Breast epithelium (tissue), 4 donors: ENCODE data around the gene ZNF341. TPM values are rescaled to one million over a fixed set of nuclear protein-coding genes. Genes with fewer than 3 reads are reported as not detected.

Experiments
- DNase-seq, 2 donors: peaks; one replicate each; pipeline ENCODE4 v3.0.0-alpha.2; 2019; ENCODE audit warnings: low spot score in 2 of 2
- H3K27ac ChIP-seq, 2 donors: fragments of 200-600 bp; sonication (generic) in 1 of 2; one replicate each; pipeline ENCODE4 v1.5.1; 2016 to 2019; ENCODE audit warnings: mild to moderate bottlenecking in 1 of 2
- H3K27me3 ChIP-seq, 2 donors: fragments of 200-600 bp; sonication (generic) in 1 of 2; one replicate each; pipeline versions ENCODE4 v1.5.1 to v1.6.0; 2017 to 2019; ENCODE audit warnings: control low read depth in 1 of 2, mild to moderate bottlenecking in 1 of 2
- H3K36me3 ChIP-seq: fragments of 200-600 bp; one replicate; pipeline ENCODE4 v1.5.1; 2019
- H3K4me1 ChIP-seq, 2 donors: fragments of 200-600 bp; sonication (generic); one replicate each; pipeline ENCODE4 v1.5.1; 2016 to 2019; ENCODE audit warnings: control low read depth in 1 of 2
- H3K4me3 ChIP-seq, 3 donors: fragments of 200-600 bp; sonication (generic); 1 replicate in 2 of 3; 2 replicates in 1 of 3; pipeline ENCODE4 v1.5.1; 2016 to 2019; ENCODE audit warnings: mild to moderate bottlenecking in 3 of 3, moderate library complexity in 2 of 3
- H3K9me3 ChIP-seq, 2 donors: fragments of 200-600 bp; sonication (generic) in 1 of 2; one replicate each; pipeline ENCODE4 v1.5.1; 2016 to 2019; ENCODE audit warnings: control low read depth in 1 of 2
- POLR2A ChIP-seq: fragments of 450-650 bp; IDR thresholded peaks from one replicate; pipeline ENCODE4 v1.6.1; 2016; ENCODE audit warnings: antibody characterized with exemption, mild to moderate bottlenecking, moderate library complexity
- POLR2AphosphoS5 ChIP-seq, 3 donors: sonication (generic); formaldehyde crosslinking; IDR thresholded peaks; one replicate each; pipeline ENCODE4 v1.6.1; 2017; ENCODE audit warnings: antibody characterized with exemption in 3 of 3
- intact Hi-C: fragments of 100-400 bp; cut with DNase I; formaldehyde crosslinking; loops from one replicate; pipeline ENCODE4 v1.15.1; 2023; ENCODE audit warnings: low total_unique reads
- total RNA-seq, 3 donors: library from RNA; depleted of rRNA; stranded (reverse); fragments of >200 nt; gene quantifications; one replicate each; pipeline ENCODE4 v1.1.0, GENCODE V29; 2016
- TF ChIP-seq, protein P1 (sequence below), 3 donors: fragments of 450-650 bp; IDR thresholded peaks; one replicate each; pipeline ENCODE4 v1.5.1; 2016 to 2017; ENCODE audit warnings: antibody characterized with exemption in 3 of 3, mild to moderate bottlenecking in 3 of 3, moderate library complexity in 3 of 3

ZNF341 gene
- total RNA-seq, 3 donors from 2014 or later = 1.8 to 3.3 (median 2.5) TPM

DNA sequence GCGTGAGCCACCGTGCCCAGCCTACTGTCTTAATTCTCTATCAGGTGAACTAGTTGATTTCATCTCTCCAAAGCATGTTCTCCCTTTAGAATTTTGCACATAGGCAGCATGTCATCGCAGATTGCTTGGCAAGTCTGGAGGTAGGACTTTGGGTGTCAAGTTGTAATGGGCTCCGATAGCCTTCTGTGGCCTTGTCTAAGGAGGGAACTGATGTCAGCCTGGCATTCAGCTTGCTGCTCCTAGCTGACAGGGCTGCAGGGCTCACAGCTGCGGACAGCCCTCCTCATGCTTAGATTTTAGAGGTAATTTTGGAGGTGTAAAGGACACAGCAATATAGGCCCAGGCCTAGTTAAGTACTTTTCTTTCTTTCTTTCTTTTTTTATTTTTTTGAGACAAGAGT is 90.6 kb downstream of the ZNF341 start:
- H3K9me3 ChIP-seq = no peaks in the 10 kb centered on the region
- DNase-seq = no peak
- no peaks in the 10 kb centered on the region for H3K36me3 ChIP-seq
- H3K27me3 ChIP-seq = no peaks in the 10 kb centered on the region
- TF ChIP-seq POLR2AphosphoS5 (IDR thresholded peaks at IDR 0.05) (no peak), POLR2A (no peak)
- TF ChIP-seq, protein P1, sequence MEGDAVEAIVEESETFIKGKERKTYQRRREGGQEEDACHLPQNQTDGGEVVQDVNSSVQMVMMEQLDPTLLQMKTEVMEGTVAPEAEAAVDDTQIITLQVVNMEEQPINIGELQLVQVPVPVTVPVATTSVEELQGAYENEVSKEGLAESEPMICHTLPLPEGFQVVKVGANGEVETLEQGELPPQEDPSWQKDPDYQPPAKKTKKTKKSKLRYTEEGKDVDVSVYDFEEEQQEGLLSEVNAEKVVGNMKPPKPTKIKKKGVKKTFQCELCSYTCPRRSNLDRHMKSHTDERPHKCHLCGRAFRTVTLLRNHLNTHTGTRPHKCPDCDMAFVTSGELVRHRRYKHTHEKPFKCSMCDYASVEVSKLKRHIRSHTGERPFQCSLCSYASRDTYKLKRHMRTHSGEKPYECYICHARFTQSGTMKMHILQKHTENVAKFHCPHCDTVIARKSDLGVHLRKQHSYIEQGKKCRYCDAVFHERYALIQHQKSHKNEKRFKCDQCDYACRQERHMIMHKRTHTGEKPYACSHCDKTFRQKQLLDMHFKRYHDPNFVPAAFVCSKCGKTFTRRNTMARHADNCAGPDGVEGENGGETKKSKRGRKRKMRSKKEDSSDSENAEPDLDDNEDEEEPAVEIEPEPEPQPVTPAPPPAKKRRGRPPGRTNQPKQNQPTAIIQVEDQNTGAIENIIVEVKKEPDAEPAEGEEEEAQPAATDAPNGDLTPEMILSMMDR (IDR thresholded peaks at IDR 0.05) = no peak
- no peak overlapping the region for H3K4me3 ChIP-seq
- intact Hi-C loops = no loop called here
- no peak overlapping the region for H3K27ac ChIP-seq
- no peaks in the 10 kb centered on the region for H3K4me1 ChIP-seq

DNA sequence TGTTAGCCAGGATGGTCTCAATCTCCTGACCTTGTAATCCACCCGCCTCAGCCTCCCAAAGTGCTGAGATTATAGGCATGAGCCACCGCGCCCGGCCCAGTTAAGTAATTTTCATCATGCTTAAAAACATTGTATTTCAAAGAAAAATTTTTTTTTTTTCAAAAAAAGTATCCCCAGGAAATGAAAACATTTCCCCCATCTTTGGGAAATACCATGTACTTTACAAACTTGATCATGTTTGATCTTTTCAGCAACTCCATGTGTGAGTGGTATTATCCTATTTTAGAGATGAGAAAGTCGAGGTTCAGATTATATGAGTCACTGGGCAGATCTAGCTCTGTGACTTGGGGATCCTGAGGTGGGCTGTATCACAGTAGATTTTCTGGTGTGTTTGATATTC is 91.2 kb downstream of the ZNF341 start:
- H3K36me3 ChIP-seq = no peaks in the 10 kb centered on the region
- no peaks in the 10 kb centered on the region for H3K27me3 ChIP-seq
- H3K9me3 ChIP-seq = no peaks in the 10 kb centered on the region
- H3K4me1 ChIP-seq = no peaks in the 10 kb centered on the region
- TF ChIP-seq, protein P1 (IDR thresholded peaks at IDR 0.05) = no peak
- TF ChIP-seq POLR2AphosphoS5 (IDR thresholded peaks at IDR 0.05) (no peak), POLR2A (no peak)
- no peak overlapping the region for H3K4me3 ChIP-seq
- H3K27ac ChIP-seq = no peak overlapping the region
- intact Hi-C loops = no loop called here
- no peak for DNase-seq

DNA sequence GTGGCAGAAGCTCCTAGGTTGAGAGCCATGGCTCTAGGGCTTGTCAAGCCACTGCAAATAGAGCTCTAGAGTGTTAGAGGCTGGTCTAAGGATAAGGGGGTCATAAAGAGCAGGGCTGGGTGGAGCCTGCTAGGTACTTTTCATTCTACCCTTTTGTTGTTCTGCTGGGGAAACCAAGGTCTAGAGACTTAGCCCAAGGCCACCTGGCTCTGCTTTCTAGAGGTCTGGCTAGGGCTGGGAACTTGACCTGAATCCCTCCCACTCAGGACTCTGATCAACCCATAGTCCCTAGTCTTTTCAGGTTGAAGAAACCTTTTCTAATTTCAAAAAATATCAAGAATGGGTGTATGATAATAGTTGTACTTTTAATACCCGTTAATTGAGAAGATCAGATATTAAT is 93.1 kb downstream of the ZNF341 start:
- intact Hi-C loops = no loop called here
- no peaks in the 10 kb centered on the region for H3K27me3 ChIP-seq
- H3K4me1 ChIP-seq = peaks cover 0 to under 1% of the 10 kb centered on the region in 2 donors
- no peak overlapping the region for H3K4me3 ChIP-seq
- no peak overlapping the region for H3K27ac ChIP-seq
- H3K9me3 ChIP-seq = no peaks in the 10 kb centered on the region
- TF ChIP-seq, protein P1 (IDR thresholded peaks at IDR 0.05) = no peak
- TF ChIP-seq POLR2AphosphoS5 (IDR thresholded peaks at IDR 0.05) = no peak
- TF ChIP-seq POLR2A = no peak
- DNase-seq = no peak
- no peaks in the 10 kb centered on the region for H3K36me3 ChIP-seq

DNA sequence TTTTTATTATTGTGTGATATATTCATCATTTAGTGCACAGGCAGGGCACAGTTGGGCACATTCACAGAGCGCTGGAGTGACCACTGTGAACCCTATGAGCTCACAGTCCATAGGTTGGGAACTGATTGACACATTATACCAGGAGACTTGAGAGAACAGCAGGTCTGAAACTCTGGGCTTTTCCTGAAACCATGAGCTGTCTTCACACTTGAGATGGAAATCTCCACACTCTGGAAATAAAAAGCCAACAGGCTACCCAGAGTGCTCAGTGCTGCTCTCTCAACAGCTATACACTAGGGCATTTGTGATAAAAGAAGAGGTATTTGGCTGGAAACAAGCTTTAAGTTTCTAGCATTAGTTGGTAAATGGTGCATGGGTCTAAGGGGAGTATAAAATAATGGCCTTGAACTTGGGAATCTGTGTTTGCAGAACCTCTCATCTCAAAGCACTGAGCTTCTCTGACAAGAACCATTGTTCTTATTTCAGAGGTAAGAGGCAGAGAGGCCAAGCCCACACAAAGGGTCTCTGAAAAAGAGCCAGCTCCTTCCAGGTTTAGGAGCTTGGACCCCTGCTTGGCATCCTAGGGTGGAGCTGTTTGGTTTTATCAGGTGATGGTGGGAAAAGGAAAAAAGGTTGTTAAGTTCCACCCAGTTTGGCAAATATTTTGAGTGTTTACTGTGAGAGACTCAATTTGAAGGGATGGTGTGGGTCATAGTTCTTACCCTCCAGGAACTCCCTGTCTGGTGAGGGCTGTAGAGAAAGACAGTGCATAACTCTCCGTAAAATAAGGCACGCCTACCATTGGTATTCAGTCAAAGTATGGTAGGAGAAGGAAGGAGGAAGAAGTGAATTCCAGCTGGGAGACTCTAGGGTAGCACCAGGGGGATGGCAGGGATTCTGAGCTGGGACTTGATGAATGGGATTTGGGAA is 93.8 kb downstream of the ZNF341 start:
- H3K4me1 ChIP-seq = peaks cover 0 to 7% of the 10 kb centered on the region in 2 donors
- H3K27me3 ChIP-seq = no peaks in the 10 kb centered on the region
- no peak for DNase-seq
- H3K9me3 ChIP-seq = no peaks in the 10 kb centered on the region
- intact Hi-C loops = no loop called here
- no peaks in the 10 kb centered on the region for H3K36me3 ChIP-seq
- H3K4me3 ChIP-seq = no peak overlapping the region
- H3K27ac ChIP-seq = peak overlapping the region in 1 of 2 donors; percentile 25
- TF ChIP-seq, protein P1 (IDR thresholded peaks at IDR 0.05) = no peak
- TF ChIP-seq POLR2A (no peak), POLR2AphosphoS5 (IDR thresholded peaks at IDR 0.05) (no peak)

DNA sequence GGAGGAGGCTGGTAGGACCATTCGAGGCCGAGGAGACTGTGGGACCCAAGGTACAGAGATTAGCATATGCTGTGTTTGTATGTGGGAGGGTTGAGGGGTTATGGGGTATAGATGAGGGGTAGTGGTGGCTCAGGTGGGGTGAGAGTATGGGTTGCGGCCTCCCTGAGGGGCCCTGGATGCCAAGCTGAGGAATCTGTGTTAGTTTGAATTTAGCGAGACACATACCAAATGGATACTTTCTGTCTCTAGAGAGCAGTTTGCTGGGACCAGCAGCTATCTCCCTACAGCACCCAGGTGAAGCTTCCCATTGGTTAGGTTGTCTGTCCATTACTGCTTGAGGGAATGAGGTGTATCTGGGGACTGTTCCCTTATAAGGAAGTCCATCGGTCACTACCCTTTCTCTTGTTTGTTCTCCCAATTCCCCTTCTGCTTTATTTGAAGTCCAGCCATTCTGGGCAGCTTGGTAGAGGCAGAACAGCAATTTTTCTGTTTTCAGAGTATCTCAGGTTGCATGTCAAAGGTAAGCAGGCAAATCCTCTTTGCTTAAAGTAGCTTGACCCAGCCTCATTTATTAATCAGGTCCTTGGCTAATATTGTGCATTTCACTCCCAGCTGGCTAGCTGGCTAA is 94.6 kb downstream of the ZNF341 start:
- no peaks in the 10 kb centered on the region for H3K9me3 ChIP-seq
- TF ChIP-seq POLR2AphosphoS5 (IDR thresholded peaks at IDR 0.05) (no peak), POLR2A (no peak)
- TF ChIP-seq, protein P1 (IDR thresholded peaks at IDR 0.05) = no peak
- no peaks in the 10 kb centered on the region for H3K36me3 ChIP-seq
- peak overlapping the region; percentile 25 to 29 for H3K27ac ChIP-seq
- H3K4me1 ChIP-seq = peaks cover 0 to 7% of the 10 kb centered on the region in 2 donors
- DNase-seq = no peak
- intact Hi-C loops = no loop called here
- H3K4me3 ChIP-seq = no peak overlapping the region
- no peaks in the 10 kb centered on the region for H3K27me3 ChIP-seq
